ENCODE results near the gene ALLC. TPM values are rescaled to one million over a fixed set of nuclear protein-coding genes. Genes with fewer than 3 reads are reported as not detected.

ALLC gene
- total RNA-seq, 1 donor from 2014 or later: not detected

GRCh38 chr2:3729786-3730185 lies 71.8 kb downstream of the ALLC start:
- Mint-ChIP-seq H3K27me3 (ENCODE audit: low read depth) (peaks cover 16% of the 10 kb centered on the region), H3K36me3 (ENCODE audit: low read depth) (no peaks in the 10 kb centered on the region), H3K4me3 (ENCODE audit: unreplicated experiment) (no peak overlapping the region), H3K9me3 (ENCODE audit: low read depth) (no peaks in the 10 kb centered on the region), H3K27ac (ENCODE audit: unreplicated experiment) (no peak overlapping the region), H3K4me1 (ENCODE audit: low read depth) (peaks cover 14% of the 10 kb centered on the region)
- TF ChIP-seq, protein P1, sequence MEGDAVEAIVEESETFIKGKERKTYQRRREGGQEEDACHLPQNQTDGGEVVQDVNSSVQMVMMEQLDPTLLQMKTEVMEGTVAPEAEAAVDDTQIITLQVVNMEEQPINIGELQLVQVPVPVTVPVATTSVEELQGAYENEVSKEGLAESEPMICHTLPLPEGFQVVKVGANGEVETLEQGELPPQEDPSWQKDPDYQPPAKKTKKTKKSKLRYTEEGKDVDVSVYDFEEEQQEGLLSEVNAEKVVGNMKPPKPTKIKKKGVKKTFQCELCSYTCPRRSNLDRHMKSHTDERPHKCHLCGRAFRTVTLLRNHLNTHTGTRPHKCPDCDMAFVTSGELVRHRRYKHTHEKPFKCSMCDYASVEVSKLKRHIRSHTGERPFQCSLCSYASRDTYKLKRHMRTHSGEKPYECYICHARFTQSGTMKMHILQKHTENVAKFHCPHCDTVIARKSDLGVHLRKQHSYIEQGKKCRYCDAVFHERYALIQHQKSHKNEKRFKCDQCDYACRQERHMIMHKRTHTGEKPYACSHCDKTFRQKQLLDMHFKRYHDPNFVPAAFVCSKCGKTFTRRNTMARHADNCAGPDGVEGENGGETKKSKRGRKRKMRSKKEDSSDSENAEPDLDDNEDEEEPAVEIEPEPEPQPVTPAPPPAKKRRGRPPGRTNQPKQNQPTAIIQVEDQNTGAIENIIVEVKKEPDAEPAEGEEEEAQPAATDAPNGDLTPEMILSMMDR (IDR thresholded peaks at IDR 0.05): no peak
- no peak for DNase-seq (ENCODE audit: low spot score)

- Mint-ChIP-seq H3K27me3 (ENCODE audit: low read depth) (peaks cover 12% of the 10 kb centered on the region), H3K9me3 (ENCODE audit: low read depth) (no peaks in the 10 kb centered on the region), H3K27ac (ENCODE audit: unreplicated experiment) (no peak overlapping the region), H3K36me3 (ENCODE audit: low read depth) (no peaks in the 10 kb centered on the region), H3K4me1 (ENCODE audit: low read depth) (peaks cover 14% of the 10 kb centered on the region), H3K4me3 (ENCODE audit: unreplicated experiment) (no peak overlapping the region)
- TF ChIP-seq, protein P1 (IDR thresholded peaks at IDR 0.05): no peak
- no peak for DNase-seq (ENCODE audit: low spot score)
Measured at GRCh38 chr2:3730646-3731045, 72.6 kb downstream of the ALLC start.

DNA sequence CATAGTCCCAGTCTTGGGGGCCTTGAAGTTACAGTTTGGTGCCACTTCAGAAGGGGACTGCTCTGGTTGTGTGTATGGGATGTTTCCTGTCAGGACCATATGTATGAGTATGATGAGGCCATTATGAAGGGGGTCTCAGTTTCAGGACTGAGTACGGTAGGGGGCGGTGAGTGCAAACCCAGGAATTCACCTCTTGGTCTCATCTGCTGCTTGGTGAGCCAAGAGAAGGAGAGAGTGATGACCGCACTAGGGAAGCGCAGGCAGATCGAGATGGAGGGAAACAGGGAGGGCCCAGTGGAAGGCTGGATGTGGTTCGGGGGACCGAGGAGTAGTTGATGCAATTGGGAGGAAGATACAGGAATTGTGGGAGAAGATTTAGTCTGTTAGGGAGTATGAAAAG lies 73.8 kb downstream of the ALLC start:
- H3K27ac Mint-ChIP-seq (ENCODE audit: unreplicated experiment): no peak overlapping the region
- TF ChIP-seq, protein P1 (IDR thresholded peaks at IDR 0.05): no peak
- DNase-seq (ENCODE audit: low spot score): no peak
- H3K36me3 Mint-ChIP-seq (ENCODE audit: low read depth): no peaks in the 10 kb centered on the region
- no peak overlapping the region for H3K4me3 Mint-ChIP-seq (ENCODE audit: unreplicated experiment)
- H3K27me3 Mint-ChIP-seq (ENCODE audit: low read depth): peaks cover 18% of the 10 kb centered on the region
- H3K9me3 Mint-ChIP-seq (ENCODE audit: low read depth): no peaks in the 10 kb centered on the region
- H3K4me1 Mint-ChIP-seq (ENCODE audit: low read depth): peaks cover 14% of the 10 kb centered on the region

- DNase-seq (ENCODE audit: low spot score): no peak
- H3K27me3 Mint-ChIP-seq (ENCODE audit: low read depth): peaks cover 16% of the 10 kb centered on the region
- H3K27ac Mint-ChIP-seq (ENCODE audit: unreplicated experiment): no peak overlapping the region
- TF ChIP-seq, protein P1 (IDR thresholded peaks at IDR 0.05): no peak
- peaks cover 2% of the 10 kb centered on the region for H3K4me1 Mint-ChIP-seq (ENCODE audit: low read depth)
- H3K9me3 Mint-ChIP-seq (ENCODE audit: low read depth): no peaks in the 10 kb centered on the region
- no peak overlapping the region for H3K4me3 Mint-ChIP-seq (ENCODE audit: unreplicated experiment)
- H3K36me3 Mint-ChIP-seq (ENCODE audit: low read depth): no peaks in the 10 kb centered on the region
Measured at GRCh38 chr2:3736112-3736511, 78.1 kb downstream of the ALLC start.

- Mint-ChIP-seq H3K4me3 (ENCODE audit: unreplicated experiment) (no peak overlapping the region), H3K27me3 (ENCODE audit: low read depth) (peaks cover 16% of the 10 kb centered on the region), H3K4me1 (ENCODE audit: low read depth) (peaks cover 5% of the 10 kb centered on the region), H3K9me3 (ENCODE audit: low read depth) (no peaks in the 10 kb centered on the region), H3K36me3 (ENCODE audit: low read depth) (no peaks in the 10 kb centered on the region), H3K27ac (ENCODE audit: unreplicated experiment) (no peak overlapping the region)
- TF ChIP-seq, protein P1 (IDR thresholded peaks at IDR 0.05): no peak
- DNase-seq (ENCODE audit: low spot score): no peak
Measured at GRCh38 chr2:3737128-3737527, 79.1 kb downstream of the ALLC start.
